ENCODE data around the gene DSCAM. TPM values are rescaled to one million over a fixed set of nuclear protein-coding genes. Genes with fewer than 3 reads are reported as not detected.

Gene DSCAM
- total RNA-seq, 6 experiments from 2014 or later: 1.0 to 1.3 (median 1.1) TPM

DNA sequence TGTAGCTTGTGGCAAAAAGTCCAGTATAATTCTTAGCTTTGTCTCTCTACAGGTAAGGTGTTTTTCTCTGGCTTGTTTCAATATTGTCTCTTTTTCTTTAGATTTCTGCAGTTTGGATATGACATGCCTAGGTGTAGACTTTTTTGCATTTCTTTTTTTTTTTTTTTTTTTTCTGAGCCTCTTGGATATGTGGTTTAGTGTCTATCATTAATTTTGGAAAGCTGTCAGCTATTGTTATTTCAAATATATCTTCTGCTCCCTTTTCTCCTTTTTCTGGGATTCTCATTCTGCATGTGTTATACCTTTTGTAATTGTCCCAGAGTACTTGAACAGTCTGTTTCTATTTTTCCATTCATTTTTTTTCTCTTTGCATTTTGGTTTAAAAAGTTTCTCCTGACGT, 243.2 kb downstream of the DSCAM start:
- Mint-ChIP-seq H3K27ac (no peak overlapping the region), H3K9me3 (peaks cover 38% of the 10 kb centered on the region), H3K36me3 (ENCODE audit: low read depth) (peaks cover 29% of the 10 kb centered on the region), H3K27me3 (ENCODE audit: insufficient read depth) (peaks cover 2% of the 10 kb centered on the region), H3K4me3 (no peak overlapping the region), H3K4me1 (ENCODE audit: low read depth) (no peaks in the 10 kb centered on the region)
- no peak for DNase-seq
- no peak for TF ChIP-seq CTCF (IDR thresholded peaks at IDR 0.05)

DNA sequence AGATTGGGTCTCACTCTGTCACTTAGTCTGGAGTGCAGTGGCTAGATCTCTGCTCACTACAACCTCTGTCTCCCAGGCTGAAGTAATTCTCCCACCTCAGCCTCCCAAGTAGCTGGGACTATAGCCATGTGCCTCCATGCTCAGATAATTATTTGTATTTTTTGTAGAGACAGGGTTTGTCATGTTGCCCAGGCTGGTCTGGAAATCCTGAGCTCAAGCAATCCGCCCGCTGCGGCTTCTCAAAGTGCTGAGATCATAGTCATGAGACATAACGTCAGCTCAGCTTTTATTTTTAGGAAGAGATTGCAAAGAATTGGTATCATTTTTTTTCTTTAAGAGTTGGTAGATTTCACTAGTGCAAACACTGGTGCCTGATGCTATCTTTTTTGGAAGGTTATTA, 244.9 kb downstream of the DSCAM start:
- Mint-ChIP-seq H3K4me1 (ENCODE audit: low read depth) (no peaks in the 10 kb centered on the region), H3K4me3 (no peak overlapping the region), H3K27ac (no peak overlapping the region), H3K9me3 (peaks cover 39% of the 10 kb centered on the region), H3K36me3 (ENCODE audit: low read depth) (peaks cover 23% of the 10 kb centered on the region; the same call in 1 of the 2 replicates), H3K27me3 (ENCODE audit: insufficient read depth) (peaks cover 2% of the 10 kb centered on the region)
- DNase-seq: no peak
- TF ChIP-seq CTCF (IDR thresholded peaks at IDR 0.05): no peak

DNA sequence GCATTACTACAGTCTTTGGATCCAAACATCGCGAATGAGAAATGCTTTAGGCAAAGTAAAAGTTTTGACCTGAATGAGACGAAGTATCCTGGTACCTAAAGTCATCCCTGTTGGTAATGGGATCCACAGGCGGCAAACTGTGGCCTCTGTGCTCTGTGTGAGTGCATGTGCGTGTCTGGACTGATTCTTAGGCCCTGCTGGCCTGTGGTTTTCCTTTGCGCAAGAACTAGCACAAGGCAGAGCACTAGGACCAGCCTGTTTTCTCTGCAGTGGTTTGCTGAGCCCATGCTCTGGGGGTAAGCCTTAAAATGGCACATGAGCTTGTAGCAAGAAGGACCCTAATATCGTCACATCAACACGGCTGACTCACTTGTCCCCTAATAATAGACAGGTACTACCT, 251.2 kb downstream of the DSCAM start:
- Mint-ChIP-seq H3K4me3 (no peak overlapping the region), H3K9me3 (peaks cover 8% of the 10 kb centered on the region), H3K27ac (no peak overlapping the region), H3K27me3 (ENCODE audit: insufficient read depth) (no peaks in the 10 kb centered on the region), H3K36me3 (ENCODE audit: low read depth) (peaks cover 4% of the 10 kb centered on the region; the same call in 1 of the 2 replicates), H3K4me1 (ENCODE audit: low read depth) (no peaks in the 10 kb centered on the region; the same call in 1 of the 2 replicates)
- no peak for TF ChIP-seq CTCF (IDR thresholded peaks at IDR 0.05)
- no peak for DNase-seq

DNA sequence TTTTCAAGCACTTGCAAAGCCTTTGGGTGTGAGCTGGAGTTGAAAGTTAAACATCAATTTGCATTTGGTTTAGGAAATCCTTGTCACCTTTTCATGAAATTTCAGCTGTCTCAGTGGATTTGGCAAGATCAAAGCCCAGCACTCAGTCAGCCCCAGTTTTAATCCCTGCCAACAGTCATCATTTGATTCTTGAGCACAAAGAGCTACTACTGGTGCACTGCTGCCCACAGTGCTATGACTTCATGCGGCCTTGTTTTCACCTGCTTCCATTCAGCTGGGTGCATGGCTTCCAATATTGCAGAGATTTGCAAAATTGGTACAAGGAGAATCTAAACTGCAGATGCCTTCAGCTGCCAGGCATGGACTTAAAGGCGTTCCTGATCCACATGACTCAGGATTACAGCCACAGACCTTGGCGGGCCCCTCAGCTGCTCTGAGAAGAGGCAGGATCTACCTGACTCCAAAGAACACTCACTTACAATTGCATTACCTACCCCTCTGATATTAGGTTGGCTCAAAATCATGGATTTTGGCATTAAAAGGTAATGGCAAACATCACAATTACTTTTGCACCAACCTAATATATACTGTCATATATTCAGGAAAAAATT, 259.1 kb downstream of the DSCAM start:
- Mint-ChIP-seq H3K4me1 (ENCODE audit: low read depth) (peaks cover 12% of the 10 kb centered on the region; the same call in 1 of the 2 replicates), H3K27ac (no peak overlapping the region), H3K36me3 (ENCODE audit: low read depth) (peaks cover 5% of the 10 kb centered on the region; the same call in 1 of the 2 replicates), H3K4me3 (no peak overlapping the region), H3K9me3 (peaks cover 28% of the 10 kb centered on the region), H3K27me3 (ENCODE audit: insufficient read depth) (no peaks in the 10 kb centered on the region)
- no peak for DNase-seq
- no peak for TF ChIP-seq CTCF (IDR thresholded peaks at IDR 0.05)

DNA sequence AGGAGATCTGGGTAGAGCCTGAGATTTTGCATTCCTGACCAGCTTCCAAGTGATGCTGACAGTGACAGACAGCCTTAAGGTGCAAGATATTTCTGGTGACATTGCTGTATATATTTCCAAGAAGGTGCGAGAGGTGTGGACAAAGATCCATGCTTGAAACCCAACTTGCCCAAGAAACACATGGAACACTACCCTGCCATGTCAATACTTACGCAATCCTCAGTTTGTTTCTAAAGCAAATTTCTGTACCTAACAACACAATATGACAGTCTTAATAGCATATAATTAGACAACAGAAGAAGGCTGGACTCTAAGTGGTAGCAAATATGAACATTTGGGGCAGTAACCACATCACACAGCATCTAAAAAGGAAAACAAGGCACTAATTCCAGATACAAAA, 260.4 kb downstream of the DSCAM start:
- no peak for DNase-seq
- TF ChIP-seq CTCF (IDR thresholded peaks at IDR 0.05): no peak
- Mint-ChIP-seq H3K9me3 (peaks cover 28% of the 10 kb centered on the region), H3K36me3 (ENCODE audit: low read depth) (peaks cover 5% of the 10 kb centered on the region; the same call in 1 of the 2 replicates), H3K27me3 (ENCODE audit: insufficient read depth) (no peaks in the 10 kb centered on the region), H3K4me3 (no peak overlapping the region), H3K4me1 (ENCODE audit: low read depth) (peaks cover 12% of the 10 kb centered on the region; the same call in 1 of the 2 replicates), H3K27ac (no peak overlapping the region)

All from HFFc6 (cell line).